Measurements from ENCODE around the gene PRCC.

Gene PRCC

DNA sequence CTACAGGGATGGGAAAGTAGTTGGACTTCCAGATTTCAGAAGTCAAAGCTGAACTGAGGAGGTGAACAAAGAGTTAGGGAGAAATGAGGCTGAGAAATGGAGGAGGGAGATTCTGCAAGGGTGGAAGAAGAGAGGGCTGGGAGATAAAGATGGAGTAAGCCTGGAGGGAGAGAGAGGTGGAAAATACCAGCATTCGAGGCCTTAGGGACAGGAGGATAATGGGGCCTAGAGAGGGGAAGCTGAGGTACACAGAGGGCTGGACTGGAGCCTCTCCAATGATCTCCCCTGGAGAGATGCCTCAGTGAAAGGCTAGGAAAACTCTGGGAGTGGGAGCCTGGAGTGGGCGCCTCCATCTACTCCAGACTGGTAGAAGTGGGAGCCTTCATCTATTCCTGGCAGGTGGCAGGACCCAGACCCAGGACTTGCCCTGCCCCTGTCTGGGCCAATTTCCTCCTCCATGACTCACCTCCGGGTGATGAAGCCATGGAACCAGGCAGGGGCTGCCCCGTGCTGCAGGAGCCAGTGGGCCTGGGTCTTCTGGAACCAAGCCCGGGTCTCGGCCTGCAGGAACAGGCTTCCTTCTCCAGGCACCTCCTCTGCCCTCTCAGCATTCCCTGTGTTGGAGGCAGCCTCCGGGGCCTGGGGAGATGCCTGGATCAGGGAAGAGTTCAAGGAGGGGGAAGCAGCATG is 47.4 kb downstream of the PRCC start:
- no peak for DNase-seq (ENCODE audit: low spot score)

DNA sequence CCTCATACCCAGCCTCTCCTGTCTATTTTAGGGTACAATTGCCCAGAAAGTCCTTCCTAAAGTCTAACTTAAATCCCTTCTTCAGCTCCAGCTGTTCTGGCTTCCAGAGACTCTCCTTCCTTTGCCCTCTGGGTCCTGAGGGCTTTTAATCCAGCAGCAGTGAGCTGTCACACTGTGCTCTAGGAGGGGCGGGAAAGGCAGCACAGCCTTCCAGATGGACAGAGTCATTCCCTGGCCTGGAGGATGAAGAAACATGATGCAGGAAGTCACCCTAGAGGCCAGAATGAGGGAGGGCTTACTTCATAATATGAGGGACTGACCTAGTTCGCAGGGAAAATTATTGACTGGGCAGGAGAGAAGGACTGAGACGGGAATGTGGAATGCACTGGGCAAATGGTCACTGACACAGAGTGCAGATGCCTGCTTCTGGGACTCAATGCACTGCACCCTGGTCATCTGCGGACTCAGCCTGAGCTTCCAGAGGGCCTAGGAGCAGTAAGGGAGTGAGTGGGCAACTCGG is 48.0 kb downstream of the PRCC start:
- peak; percentile 76 for DNase-seq (ENCODE audit: low spot score)

DNA sequence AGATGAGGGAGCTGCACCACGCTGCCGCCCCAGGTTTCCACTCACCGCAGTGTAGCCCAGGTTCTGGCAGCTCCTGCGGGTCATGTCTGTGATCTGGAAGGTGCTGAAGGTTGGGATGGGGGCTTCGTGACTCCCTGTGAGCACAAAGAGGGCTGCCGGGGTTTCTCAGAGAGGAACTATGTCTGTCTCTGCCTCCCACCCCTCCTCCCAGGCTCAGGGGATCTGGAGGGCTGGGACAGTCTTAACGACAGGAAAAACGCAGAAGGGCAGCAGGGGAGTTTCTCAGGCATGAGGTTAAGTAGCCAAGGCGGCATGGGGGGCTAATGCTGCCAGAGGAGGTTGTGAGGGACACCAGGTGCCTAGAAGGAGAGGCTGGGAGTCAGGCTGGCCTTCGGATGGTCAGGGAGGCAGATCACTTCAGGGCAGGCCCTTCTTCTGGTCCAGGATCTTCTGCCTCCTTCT is 48.7 kb downstream of the PRCC start:
- no peak for DNase-seq (ENCODE audit: low spot score)

DNA sequence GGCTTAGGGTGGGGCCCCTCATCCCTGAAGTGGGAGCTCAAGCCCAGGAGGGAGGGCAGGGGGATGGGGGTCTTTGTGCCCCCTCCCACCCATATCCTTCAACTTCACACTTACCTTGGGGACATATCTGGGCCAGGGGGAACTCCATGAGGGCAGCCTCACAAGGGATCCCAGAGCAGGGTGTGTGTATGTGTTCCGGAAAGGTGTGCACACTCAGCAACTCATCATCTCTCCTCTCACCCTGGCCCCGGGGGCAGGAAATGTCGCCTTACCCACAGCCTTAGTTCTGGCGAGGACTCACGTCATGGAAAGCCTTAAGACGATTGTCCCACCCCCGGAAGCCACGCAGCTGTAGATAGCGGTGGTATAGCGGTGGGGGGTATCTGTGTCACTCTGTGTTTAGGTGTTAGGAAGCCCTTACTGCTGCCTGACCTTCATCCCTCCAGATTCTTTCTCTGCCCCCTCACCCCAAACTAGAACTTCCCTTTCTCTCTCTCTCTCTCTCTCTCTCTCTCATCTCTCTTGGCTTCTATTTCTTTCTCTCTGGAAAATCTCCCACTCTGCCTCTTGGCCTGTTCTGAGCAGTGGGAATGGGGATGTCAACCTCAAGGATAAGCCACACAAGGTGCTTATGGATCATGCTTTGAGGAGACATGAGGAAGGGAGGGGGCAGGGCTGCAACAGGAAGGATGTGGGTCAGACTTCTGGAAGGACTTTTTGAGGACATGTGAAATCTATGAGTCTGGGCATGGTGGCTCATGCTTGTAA is 49.4 kb downstream of the PRCC start, which contains the start of gene SH2D2A:
TSS of gene SH2D2A (minus strand) at position 288 of the 768 bp plus-strand sequence. CDS start at position 148, 140 bp downstream.
- DNase-seq (ENCODE audit: low spot score) = no peak

DNA sequence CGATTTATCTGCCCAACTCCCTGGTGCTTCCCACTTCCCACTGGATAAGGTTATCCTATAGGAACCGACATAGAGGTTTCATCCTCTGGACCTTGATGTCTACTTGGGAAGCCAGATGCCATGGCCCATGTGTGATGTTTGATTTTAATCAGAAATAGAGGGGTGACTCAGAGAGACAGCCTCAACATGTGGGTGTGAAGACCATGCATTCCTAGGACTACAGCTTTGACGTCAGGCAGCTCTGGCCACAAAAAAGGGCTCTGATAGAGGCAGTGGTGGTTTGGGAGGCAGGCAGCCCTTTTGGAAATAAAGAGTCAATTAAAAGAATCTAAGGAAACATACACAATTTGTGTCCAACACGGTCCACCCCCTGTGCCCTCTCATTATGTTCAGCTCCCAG is 54.5 kb downstream of the PRCC start:
- DNase-seq (ENCODE audit: low spot score) = peak; percentile 75

DNA sequence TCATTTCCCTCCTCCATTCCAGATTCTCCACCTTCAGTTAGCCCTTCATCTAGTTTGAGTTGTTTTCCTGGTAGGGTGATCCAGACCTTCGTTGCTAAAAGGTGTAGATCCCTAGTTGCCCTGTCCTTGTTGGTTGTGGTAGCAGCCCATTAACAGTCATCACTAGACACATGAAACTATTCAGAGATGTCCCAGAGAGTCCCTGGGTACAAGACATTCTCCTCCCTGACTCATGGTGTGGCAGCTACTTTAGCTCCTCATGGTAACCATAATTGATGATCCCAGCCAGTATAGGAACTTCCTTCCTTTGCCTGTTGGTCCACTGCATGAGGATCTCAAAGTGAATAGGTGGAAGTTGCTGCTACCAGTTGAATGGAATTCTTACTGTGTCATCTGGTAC is 55.3 kb downstream of the PRCC start:
- DNase-seq (ENCODE audit: low spot score) = no peak

DNA sequence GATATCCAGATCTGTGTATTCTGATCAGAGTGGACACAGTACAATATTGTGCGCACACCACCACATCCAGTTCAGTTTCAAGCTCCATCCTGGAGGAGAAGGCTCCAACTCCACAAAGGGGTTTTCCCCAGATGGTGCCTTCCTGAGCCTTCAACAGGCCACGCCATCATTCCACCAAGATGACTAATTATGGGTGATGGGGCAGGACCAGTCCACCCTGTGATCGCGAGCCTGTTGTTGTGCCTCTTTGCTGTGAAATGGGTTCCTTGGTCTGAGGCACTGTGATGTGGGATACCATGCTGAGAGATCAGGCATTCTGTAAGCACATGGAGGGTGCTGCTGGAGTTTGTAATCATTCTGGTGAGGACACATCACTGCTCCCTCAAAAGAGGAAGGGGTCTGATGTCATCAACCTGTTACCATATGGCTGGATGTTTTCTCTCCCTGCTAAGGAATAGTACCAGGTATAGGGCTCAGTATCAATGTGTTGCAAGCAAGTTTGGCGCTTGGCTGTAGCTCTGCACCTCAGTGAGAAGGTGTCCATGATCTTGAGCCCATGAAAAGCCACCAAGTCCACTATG is 56.0 kb downstream of the PRCC start:
- DNase-seq (ENCODE audit: low spot score) = no peak

DNA sequence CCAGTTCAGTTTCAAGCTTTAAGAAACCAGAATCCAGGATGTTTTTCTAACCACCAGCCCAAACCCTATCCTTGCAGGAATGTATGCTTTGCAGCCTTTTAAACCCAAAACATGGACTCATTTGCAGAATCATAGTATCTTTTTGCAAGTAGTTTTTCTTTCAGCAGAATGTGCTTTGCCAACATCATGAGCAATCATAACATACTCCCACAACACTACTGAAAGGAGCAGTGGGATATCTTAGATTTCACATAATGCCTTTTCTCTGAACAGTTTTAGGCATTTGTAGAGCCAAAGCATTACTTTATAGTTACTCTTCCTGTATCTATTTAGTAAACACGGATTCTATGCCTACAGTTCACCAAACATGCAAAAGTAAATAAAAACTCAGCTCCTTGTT is 59.3 kb downstream of the PRCC start:
- peak; percentile 48 for DNase-seq (ENCODE audit: low spot score)

DNA sequence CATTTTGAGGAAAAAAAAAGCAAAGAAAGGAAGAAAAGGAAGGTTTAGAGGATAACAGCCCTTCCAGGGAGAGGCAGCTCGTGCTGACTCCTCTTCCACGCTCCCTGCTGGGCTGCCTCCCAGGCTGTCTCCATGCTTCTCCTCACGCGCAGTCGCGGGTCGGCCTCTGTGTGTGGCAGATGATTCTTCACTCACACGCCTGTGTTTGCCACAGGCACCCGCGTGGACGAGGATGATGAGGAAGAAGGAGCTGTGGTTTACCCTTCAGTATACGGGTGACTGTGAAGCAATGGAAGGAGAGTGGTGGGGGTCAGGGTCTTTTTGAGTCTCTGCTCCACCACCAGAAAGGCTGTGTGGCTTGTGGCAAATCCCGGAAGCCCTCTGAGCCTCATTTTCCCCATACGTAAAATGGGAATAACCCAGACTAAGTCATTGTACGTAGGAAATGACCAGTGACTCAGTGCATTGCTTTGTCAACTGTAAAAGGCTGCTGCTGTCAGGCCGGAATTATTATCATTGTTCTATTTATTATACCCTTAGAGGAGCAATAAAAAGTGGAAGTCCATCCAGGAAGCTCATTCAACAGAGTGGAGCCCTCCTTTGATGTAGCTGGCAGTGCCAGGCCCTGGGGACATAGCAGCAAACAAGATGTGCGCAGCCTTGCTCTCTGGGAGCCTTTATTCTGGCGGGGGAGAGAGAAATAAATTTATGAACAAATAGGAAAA is 61.2 kb downstream of the PRCC start:
- DNase-seq (ENCODE audit: low spot score) = no peak

DNA sequence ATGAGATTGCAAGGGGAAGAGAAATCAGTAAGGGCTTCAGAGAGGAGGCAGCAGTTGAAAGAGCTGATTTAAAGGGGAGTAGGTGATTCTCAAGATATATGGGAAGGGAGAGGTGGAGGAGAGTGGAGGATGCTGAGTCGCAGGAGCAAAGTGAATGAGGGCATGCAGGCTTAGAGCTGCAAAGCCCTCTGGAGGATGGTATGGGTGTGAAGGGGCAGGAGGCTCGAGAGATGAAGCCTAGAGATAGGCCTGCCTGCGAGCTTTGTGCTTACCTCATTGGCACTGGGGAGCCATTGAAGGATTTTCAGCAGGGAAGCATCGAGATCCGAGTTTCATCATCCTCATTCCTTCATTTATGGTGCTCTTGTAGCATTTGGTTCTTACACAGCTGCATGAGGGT is 65.1 kb downstream of the PRCC start:
- no peak for DNase-seq (ENCODE audit: low spot score)

DNA sequence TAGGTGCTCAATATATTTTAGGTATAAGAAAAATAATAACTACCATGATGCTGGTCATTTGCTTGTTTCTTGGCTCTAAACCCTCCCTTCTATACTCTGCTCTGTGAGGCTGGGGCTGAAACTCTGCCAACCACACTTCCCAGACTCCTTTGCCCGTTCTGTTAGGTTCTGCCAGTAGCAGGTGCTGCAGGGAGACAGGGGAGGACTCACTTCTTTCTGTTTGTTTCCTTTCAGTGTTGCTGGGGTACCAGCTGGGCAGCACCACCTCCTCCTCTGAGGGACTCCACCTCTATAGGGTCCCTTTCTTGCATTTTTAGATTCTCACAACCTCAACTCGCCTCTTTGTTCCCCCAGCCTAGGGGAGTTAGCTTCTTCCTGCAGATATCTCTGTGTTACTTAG is 66.3 kb downstream of the PRCC start:
- no peak for DNase-seq (ENCODE audit: low spot score)

DNA sequence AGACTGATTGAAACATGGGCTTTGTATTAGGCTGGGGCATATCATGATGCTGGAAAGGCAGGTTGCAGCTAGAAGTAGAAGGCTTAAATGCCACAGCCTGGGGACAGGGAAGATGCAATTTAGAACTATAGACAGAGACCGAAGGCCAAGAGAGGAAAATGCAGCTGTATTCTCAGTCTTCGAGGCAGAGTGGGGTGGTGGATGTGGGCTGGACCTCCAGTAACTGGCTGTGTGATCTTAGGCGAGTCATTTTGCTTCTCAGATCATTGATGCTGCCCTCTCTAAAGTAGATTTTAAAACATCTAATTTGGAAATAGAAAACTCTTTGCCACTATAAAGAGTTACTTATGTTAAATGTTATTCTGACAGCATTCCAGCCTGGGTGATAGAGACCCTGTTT is 67.0 kb downstream of the PRCC start:
- DNase-seq (ENCODE audit: low spot score) = no peak

DNA sequence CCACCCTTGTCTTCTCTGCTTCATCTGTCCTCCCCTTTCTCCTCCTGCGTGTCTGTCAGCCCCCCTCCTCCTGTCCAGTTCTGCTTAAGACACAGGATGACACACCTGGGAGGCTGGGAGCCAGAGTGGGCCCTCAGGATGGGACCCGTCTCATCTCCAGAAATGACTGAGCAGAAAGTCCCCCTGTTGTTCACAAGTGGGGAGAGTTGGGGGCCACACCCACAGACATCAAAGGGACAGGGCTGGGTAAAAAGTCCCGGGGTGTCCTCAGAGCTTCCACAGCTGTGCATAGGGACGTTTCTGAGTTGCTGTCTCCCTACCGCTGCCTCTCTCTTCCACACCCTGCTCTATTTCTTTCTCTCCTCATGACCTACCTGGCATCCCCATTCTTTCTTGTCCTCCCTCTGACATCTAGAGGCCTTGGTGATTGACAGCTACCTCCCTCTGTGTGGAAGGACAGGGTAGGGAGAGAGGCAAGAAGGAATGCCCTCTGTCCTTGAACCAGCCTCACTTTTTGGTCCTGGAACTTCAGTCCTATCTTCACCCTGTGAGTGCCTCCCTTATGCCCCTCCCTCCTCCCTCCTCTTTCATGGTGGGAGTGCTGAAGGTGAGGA is 68.8 kb downstream of the PRCC start:
- no peak for DNase-seq (ENCODE audit: low spot score)

DNA sequence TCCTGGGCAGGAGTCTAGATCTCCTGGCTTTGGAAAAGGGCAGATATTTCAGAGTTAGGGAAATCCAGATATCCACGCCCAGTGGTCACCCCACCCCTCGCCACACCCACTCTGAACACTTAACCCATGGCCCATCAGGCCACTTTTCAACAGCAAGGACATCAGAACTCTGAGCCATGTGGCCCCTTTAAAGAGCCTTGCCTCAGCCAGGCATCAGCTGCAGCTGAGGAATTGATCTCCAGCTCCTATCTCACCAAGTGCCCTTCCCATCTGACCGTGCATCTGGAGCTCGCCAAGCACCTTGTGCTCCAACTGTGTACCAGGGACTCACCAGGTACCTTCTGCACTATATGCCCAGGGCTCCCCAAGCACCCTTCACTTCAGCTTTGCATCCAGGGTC is 69.6 kb downstream of the PRCC start:
- DNase-seq (ENCODE audit: low spot score) = no peak

DNA sequence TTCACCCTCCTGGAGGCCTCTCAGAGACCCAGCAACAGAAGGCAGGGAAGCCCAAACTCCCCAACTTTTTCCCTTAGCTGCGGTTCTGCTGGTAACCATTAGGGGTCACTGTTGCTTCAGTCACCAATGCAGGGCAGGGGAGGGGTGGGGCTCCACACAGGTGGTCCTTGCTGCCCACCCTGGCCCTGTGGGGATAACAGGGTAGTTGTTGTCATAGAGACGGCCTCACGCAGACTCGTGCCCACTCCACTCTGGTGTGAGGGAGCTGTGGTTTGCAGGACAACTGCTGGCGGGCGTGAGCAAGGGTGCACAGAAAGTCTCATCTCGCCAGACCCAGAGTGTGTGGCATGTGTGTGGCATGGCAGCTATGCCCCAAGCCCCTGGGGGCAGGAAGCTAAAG is 71.6 kb downstream of the PRCC start:
- peak; percentile 82 for DNase-seq (ENCODE audit: low spot score)

DNA sequence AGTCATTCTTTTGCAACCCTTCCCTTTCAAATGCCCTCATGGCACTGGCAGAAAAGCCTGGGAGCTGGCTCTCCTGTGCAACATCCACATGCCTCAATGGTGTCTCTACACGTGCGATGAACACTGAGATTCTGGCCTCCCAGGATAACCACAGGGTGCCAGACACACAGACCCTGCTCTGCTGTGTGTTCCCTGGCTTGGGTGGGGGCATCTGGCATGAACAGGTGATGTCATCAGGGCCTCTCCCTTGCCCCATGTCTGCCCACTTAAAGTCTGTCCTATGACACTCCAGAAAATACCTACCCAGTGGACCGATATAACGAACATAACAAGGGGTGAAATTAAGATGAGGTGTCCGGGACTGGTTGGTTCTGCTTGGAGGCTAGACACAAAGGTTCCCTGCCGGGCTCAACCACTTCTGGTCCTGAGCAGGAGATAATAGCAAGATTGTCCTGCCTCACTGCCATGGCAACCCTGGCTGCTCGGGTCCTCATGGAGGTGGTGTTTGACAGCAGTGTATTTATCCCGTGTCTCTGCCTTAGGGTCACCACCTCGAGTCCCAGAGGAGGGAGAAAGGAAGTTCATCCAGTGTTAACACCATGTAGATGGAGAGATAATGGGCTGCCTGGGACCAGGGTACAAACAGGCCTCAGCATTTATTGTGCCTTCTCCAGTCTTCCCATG is 72.2 kb downstream of the PRCC start:
- no peak for DNase-seq (ENCODE audit: low spot score)

DNA sequence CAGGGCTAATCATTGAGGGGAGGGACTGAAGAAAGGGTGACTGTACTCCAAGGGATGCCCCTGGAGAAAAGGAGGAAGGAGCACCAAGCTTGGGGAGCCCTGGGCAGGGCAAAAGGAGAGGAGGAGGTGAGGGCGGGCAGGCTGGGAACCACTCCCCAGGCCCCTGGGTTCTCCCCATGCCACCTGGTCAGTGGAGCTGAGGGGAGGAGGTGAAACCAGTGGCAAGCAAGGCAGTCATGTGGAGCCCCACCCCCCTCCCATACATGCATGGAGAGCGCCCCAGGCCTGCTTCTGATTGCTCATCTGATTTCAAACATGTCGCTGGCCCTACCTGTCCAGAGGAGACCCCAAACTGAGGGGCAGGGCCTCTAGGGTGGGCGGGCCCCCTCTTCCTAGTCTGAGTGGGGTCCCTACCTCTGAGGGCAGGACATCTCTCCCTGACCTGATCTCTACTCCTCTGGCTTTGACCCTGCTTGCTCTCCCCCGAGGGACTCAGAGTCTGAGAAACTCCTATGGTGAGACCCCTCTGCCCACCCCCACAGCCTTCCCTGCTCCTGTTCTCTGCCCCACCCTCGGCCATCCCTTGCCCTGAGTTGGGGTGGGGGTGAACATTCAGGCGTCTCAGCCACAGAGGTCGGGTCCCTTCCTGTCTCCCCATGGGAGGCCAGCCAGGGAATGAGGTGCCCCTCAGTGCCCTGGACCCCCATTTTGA is 73.0 kb downstream of the PRCC start:
- DNase-seq (ENCODE audit: low spot score) = no peak

DNA sequence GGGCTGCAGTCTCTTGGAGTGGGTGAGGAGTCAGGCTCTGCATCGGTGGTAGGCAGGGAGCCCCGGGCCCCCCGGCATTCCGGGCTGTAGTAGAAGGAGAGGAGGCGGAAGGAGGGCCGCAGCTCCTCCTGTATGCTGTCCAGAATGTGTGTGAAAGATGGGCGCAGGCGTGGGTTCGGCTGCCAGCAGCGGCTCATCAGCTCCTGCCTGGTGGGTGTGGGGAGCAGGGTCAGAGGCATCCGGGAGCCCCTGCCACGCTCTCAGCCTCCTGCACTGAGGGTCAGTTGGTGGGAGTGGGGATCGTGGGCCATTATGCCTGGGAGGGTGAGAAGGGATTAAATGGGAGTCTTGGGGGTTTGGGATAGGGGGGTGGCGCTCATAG is 73.6 kb downstream of the PRCC start:
- no peak for DNase-seq (ENCODE audit: low spot score)

DNA sequence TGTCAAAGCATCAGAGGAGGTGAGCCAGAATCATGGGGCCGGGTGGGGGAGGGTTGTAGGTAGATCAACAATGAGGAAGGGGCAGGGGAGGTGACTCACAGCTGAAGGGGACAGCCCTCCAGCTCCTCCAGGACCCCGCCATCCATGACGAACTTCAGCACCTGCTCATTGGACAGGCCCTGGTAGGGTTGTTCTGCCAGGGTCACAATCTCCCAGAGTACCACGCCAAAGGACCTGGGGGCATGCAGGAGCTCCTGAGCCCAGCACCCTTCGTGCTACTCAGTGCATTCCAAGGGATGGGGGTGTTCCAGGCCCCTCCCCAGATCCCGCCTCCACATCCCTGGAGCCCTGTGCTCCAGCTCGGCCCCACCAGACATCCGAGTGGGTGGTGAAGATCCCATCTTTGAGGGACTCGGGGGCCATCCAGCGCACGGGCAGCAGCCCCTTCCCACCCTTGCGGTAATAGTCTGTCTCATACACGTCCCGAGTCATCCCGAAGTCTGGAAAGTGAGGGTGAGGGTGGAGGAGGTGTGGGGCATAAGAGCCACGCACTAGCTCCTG is 74.0 kb downstream of the PRCC start:
- no peak for DNase-seq (ENCODE audit: low spot score)

DNA sequence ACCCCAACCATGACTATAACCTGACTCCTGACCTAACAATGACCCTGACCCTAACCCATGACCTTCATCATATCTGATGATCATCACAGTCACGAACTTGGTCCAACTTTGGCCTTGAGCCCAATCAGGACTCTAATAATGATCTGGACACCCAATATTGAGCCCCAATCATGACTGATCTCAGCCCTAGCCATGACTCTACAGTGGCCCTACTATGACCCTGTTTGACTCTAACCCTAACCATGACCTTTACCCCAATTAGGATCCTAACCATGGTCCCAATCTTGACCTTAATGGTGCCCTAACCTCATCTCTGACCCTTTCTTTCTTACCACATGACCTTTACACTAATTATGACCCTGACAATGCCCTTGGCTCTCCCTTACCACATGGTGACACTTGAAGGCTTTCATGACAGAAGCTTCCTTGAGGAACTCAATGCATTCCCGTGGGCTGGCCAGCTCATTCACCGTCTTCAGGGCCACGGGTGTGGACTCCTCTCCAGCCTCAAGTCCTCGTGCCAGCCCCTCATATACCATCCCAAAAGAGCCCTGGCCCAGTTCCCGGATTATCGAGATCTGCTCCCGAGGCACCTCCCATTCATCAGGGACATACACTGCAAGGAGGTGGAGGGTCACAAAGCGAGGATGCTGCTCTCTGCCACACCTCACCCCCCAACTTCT is 75.4 kb downstream of the PRCC start:
- DNase-seq (ENCODE audit: low spot score) = no peak

Data from GM03348 (cell line).